ENCODE data around the gene KCNN3.

KCNN3 gene

GRCh38 chr1:154770897-154771594, 99.0 kb downstream of the KCNN3 start:
- no peak for DNase-seq (ENCODE audit: low read depth)

- DNase-seq (ENCODE audit: low read depth) = no peak
Observed at GRCh38 chr1:154769193-154769895, 100.7 kb downstream of the KCNN3 start.

GRCh38 chr1:154768456-154769125, 101.5 kb downstream of the KCNN3 start:
- no peak for DNase-seq (ENCODE audit: low read depth)

GRCh38 chr1:154767315-154768240, 102.5 kb downstream of the KCNN3 start:
- DNase-seq (ENCODE audit: low read depth) = peak; percentile 15

GRCh38 chr1:154765970-154766369, 104.1 kb downstream of the KCNN3 start:
- DNase-seq (ENCODE audit: low read depth) = no peak

GRCh38 chr1:154764773-154765172, 105.3 kb downstream of the KCNN3 start:
- no peak for DNase-seq (ENCODE audit: low read depth)

- no peak for DNase-seq (ENCODE audit: low read depth)
Observed at GRCh38 chr1:154764181-154764580, 105.9 kb downstream of the KCNN3 start.

- no peak for DNase-seq (ENCODE audit: low read depth)
Observed at GRCh38 chr1:154760469-154760933, 109.6 kb downstream of the KCNN3 start.

GRCh38 chr1:154759793-154760192, 110.3 kb downstream of the KCNN3 start:
- no peak for DNase-seq (ENCODE audit: low read depth)

- DNase-seq (ENCODE audit: low read depth) = no peak
Observed at GRCh38 chr1:154759196-154759595, 110.9 kb downstream of the KCNN3 start.

GRCh38 chr1:154758346-154758745, 111.7 kb downstream of the KCNN3 start:
- DNase-seq (ENCODE audit: low read depth) = no peak

GRCh38 chr1:154756793-154757548, 113.1 kb downstream of the KCNN3 start:
- DNase-seq (ENCODE audit: low read depth) = no peak

- no peak for DNase-seq (ENCODE audit: low read depth)
Observed at GRCh38 chr1:154755858-154756730, 114.0 kb downstream of the KCNN3 start.

GRCh38 chr1:154753426-154753825, 116.7 kb downstream of the KCNN3 start:
- DNase-seq (ENCODE audit: low read depth) = no peak

GRCh38 chr1:154752273-154753030, 117.6 kb downstream of the KCNN3 start:
- DNase-seq (ENCODE audit: low read depth) = no peak

GRCh38 chr1:154751690-154752089, 118.4 kb downstream of the KCNN3 start:
- DNase-seq (ENCODE audit: low read depth) = no peak

- DNase-seq (ENCODE audit: low read depth) = no peak
Observed at GRCh38 chr1:154750681-154751665, 119.1 kb downstream of the KCNN3 start.

Data from non-pigmented ciliary epithelial cell (primary cell).